Measurements from ENCODE around the gene THBS3. TPM values are rescaled to one million over a fixed set of nuclear protein-coding genes. Genes with fewer than 3 reads are reported as not detected.

Gene THBS3
- total and polyA plus RNA-seq, 2 of the 13 experiments (the other 11 are each of a cell fraction or from before 2014, with no cell fraction given) = 0.86 to 3.6 TPM

DNA sequence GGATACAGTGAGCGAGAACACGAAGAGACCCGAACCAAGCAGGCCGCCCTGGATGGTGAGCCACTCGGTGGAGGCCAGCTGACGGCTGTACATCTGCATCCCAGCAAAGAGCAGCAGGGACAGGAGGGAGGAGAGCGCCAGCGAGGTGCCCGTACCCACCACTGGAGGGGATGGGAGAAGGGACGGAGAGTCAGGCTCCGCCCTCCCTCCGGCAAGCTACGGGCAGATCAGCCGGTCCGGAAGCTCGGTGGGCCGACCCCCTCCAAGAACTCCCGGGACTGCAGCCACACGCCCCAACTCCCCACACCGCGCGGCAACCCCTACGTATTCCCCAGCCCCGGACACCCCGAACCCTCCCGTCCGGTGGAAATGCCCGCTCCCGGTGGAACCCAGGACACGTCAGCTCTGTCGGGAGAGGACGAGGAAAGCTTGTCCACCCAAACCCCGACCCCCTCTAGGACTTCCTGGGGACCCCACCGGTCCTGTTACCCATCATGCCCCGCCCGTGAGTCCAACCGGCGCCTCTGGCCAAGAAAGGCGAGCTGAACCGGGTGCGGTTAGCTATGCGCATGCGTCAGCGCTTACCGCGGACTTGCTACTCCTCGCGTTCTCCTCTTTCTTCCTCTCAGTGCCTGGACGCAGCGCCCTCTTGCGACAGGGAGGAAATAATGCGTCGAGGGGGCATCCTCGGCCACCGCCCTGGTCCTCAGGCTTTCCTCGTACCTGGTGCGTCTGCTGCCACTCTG, 34.8 kb downstream of the THBS3 start, which contains the start of gene KRTCAP2 (continued):
- TF ChIP-seq, protein P1, sequence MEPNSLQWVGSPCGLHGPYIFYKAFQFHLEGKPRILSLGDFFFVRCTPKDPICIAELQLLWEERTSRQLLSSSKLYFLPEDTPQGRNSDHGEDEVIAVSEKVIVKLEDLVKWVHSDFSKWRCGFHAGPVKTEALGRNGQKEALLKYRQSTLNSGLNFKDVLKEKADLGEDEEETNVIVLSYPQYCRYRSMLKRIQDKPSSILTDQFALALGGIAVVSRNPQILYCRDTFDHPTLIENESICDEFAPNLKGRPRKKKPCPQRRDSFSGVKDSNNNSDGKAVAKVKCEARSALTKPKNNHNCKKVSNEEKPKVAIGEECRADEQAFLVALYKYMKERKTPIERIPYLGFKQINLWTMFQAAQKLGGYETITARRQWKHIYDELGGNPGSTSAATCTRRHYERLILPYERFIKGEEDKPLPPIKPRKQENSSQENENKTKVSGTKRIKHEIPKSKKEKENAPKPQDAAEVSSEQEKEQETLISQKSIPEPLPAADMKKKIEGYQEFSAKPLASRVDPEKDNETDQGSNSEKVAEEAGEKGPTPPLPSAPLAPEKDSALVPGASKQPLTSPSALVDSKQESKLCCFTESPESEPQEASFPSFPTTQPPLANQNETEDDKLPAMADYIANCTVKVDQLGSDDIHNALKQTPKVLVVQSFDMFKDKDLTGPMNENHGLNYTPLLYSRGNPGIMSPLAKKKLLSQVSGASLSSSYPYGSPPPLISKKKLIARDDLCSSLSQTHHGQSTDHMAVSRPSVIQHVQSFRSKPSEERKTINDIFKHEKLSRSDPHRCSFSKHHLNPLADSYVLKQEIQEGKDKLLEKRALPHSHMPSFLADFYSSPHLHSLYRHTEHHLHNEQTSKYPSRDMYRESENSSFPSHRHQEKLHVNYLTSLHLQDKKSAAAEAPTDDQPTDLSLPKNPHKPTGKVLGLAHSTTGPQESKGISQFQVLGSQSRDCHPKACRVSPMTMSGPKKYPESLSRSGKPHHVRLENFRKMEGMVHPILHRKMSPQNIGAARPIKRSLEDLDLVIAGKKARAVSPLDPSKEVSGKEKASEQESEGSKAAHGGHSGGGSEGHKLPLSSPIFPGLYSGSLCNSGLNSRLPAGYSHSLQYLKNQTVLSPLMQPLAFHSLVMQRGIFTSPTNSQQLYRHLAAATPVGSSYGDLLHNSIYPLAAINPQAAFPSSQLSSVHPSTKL (CRISPR knock-in tag; IDR thresholded peaks at IDR 0.05) = peak; percentile 62
- TF ChIP-seq ZMYM2 (CRISPR knock-in tag; IDR thresholded peaks at IDR 0.05) (no peak), GFI1 (CRISPR knock-in tag; IDR thresholded peaks at IDR 0.05; ENCODE audit: borderline replicate concordance) (no peak), STAG1 (CRISPR knock-in tag; IDR thresholded peaks at IDR 0.05) (peak; percentile 51), TCF7L2 (IDR thresholded peaks at IDR 0.05; ENCODE audit: low read depth, low read length) (no peak), ZNF746 (CRISPR knock-in tag; IDR thresholded peaks at IDR 0.05) (no peak), MTF1 (CRISPR knock-in tag; IDR thresholded peaks at IDR 0.05) (no peak), ATF7-NPFF (CRISPR knock-in tag; IDR thresholded peaks at IDR 0.05; ENCODE audit: low read depth) (0 out of 2 replicates have a peak, but pooled peaks have one; percentile 29), ZNF569 (CRISPR knock-in tag; IDR thresholded peaks at IDR 0.05; ENCODE audit: borderline replicate concordance) (no peak), ZNF652 (CRISPR knock-in tag; IDR thresholded peaks at IDR 0.05; ENCODE audit: borderline replicate concordance, low read depth) (no peak), ZNF674 (CRISPR knock-in tag; IDR thresholded peaks at IDR 0.05; ENCODE audit: low read depth) (no peak), TOPORS (CRISPR knock-in tag; IDR thresholded peaks at IDR 0.05) (no peak), NFKBIZ (CRISPR knock-in tag; IDR thresholded peaks at IDR 0.05) (0 out of 2 replicates have a peak, but pooled peaks have one; percentile 41), HOXA3 (CRISPR knock-in tag; IDR thresholded peaks at IDR 0.05) (peak; percentile 92), ZNF550 (CRISPR knock-in tag; IDR thresholded peaks at IDR 0.05; ENCODE audit: borderline replicate concordance) (no peak)
- TF ChIP-seq, protein P2, sequence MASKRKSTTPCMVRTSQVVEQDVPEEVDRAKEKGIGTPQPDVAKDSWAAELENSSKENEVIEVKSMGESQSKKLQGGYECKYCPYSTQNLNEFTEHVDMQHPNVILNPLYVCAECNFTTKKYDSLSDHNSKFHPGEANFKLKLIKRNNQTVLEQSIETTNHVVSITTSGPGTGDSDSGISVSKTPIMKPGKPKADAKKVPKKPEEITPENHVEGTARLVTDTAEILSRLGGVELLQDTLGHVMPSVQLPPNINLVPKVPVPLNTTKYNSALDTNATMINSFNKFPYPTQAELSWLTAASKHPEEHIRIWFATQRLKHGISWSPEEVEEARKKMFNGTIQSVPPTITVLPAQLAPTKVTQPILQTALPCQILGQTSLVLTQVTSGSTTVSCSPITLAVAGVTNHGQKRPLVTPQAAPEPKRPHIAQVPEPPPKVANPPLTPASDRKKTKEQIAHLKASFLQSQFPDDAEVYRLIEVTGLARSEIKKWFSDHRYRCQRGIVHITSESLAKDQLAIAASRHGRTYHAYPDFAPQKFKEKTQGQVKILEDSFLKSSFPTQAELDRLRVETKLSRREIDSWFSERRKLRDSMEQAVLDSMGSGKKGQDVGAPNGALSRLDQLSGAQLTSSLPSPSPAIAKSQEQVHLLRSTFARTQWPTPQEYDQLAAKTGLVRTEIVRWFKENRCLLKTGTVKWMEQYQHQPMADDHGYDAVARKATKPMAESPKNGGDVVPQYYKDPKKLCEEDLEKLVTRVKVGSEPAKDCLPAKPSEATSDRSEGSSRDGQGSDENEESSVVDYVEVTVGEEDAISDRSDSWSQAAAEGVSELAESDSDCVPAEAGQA (IDR thresholded peaks at IDR 0.05; ENCODE audit: low read depth) = peak; percentile 74; the same call in 1 of the 2 replicates
- TF ChIP-seq, protein P2 (CRISPR knock-in tag; IDR thresholded peaks at IDR 0.05; ENCODE audit: borderline replicate concordance) = no peak
- TF ChIP-seq, protein P3, sequence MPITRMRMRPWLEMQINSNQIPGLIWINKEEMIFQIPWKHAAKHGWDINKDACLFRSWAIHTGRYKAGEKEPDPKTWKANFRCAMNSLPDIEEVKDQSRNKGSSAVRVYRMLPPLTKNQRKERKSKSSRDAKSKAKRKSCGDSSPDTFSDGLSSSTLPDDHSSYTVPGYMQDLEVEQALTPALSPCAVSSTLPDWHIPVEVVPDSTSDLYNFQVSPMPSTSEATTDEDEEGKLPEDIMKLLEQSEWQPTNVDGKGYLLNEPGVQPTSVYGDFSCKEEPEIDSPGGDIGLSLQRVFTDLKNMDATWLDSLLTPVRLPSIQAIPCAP (CRISPR knock-in tag; IDR thresholded peaks at IDR 0.05; ENCODE audit: low read depth) = no peak
